GM21576 (cell line): Measurements from ENCODE around the gene GPR83.
"Not testable (repeated sequence)": the region's sequence is repeated elsewhere in the genome, so short reads cannot be mapped to it uniquely, and the experiment has no call there.

Source experiments
- ATAC-seq: cut with Tn5 transposase; IDR thresholded peaks from one replicate; pipeline ENCODE4 v1.9.1; 2021; ENCODE audit warnings: mild to moderate bottlenecking, moderate library complexity; ENCODE audit not compliant: unreplicated experiment

GPR83 gene

DNA sequence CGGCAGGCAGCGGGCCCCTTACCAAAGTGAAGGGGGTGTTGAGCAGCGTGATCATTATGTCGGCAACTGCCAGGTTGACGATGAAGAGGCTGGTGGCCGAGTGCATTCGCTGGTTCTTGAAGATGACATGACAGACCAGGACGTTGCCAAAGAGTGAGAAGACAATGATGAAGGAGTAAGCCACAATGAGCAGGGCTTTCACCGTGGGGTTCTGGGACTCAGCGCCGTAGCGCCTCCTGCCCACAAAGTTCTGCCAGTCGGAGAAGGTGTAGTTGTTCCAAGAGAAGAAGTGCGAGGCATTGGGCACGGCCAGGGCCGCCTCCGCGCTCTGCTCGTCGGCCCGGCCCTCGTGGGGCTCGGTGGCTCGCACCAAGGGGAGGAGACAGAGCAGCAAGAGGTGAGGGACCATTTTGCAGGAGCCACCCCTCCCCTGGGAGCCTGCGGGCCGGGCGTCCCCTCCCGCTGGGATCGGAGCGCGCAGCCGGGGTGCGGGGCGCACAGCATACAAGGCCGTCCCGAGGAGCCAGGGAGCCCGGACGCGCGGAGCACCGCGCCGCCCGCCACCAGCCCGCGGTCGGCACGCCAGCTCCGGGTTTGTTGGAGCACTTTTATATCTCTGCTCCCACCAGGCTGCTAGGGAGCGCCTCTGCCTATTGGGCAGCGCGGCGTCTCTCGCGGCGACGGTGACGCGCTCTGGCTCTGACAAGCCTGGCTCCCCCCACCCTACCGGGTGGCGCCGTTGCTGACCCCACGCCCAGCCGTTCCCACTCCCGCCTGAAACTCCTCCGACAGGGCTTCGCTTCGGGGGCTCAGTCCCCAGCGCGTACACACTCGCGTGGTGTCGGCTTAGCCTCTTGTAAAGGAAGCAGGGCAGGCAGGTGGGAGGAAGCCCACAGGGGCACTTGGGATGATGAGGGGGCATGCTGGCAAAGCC, at the start of gene GPR83:
Gene GPR83 (minus strand): TSS at position 581 of the 934 bp plus-strand sequence. CDS start 172 bp downstream, at position 409.
- no peak for ATAC-seq

GRCh38 chr11:94450048-94450447, 48.8 kb upstream of the GPR83 start:
- no peak for ATAC-seq

GRCh38 chr11:94449437-94449836, 48.2 kb upstream of the GPR83 start:
- no peak for ATAC-seq

- ATAC-seq, result no peak
Observed at GRCh38 chr11:94449029-94449428, 47.8 kb upstream of the GPR83 start.

DNA sequence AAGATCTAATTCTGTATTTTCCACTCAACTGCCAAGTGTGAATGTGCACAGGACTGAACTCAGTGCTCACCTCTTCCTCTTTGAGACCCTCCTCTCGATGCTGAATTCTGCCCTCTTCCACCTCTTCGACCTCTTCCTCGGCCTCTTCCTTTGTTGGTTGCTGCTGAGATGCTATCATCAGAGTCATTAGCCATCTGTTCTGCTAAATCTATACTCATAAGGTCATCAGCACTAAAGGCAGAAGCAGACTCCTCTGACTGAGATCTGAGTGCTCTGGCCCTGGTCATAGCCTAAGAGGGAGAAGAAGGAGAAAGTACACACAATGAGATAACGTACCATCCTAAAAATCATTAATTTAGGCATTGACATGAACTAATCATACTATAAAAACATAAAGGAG, 45.9 kb upstream of the GPR83 start:
- ATAC-seq, result no peak

- no peak for ATAC-seq
Observed at GRCh38 chr11:94445641-94446040, 44.4 kb upstream of the GPR83 start.

GRCh38 chr11:94433049-94433448, 31.8 kb upstream of the GPR83 start:
- no peak for ATAC-seq

DNA sequence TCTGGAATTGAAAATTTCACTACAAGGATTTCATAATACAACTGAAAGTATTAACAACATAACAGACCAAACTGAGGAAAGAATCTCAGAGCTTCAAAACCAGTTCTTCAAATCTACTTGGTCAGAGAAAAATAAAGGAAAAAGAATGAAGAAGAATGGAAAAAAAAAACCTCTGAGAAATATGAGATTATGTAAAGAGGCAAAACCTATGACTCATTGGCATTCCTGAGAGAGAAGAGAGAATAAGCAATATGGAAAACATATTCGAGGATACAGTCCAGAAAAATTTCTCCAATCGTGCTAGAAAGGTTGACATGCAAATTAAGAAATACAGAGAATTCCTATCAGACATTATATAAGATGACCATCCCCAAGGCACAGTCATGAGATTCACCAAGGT, 23.4 kb upstream of the GPR83 start:
- no peak for ATAC-seq

GRCh38 chr11:94424011-94424410, 22.8 kb upstream of the GPR83 start:
- no peak for ATAC-seq

- no peak for ATAC-seq
Observed at GRCh38 chr11:94423507-94423906, 22.3 kb upstream of the GPR83 start.

GRCh38 chr11:94418123-94418765, 17.0 kb upstream of the GPR83 start:
- no peak for ATAC-seq

DNA sequence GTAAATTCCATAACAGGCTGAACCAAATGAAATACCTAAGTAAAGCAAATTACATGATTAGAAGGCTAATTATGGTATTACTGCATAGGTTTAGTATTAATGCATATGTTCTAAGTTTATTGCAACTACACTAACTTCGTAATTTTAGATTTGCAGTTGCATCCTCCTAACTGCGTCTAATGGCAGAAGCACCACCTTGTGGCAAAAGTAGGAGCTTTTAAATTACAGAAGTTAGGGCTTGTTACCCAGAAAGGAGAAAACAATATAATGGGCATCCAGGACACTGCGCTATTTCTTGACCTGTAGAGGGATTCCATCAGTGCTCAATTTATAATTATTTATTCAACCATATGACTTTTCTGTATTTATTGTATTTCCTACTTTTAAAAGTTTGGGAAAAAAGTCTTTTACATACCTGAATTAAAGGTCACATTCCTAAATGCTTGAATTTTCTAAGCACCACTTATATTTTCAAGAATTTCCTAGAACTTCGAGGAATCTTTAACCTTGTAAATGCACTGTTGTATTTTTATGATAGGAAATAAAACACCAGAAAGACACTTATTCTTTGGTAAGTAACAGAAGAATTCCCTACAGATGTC, 16.3 kb upstream of the GPR83 start:
- ATAC-seq, result no peak

DNA sequence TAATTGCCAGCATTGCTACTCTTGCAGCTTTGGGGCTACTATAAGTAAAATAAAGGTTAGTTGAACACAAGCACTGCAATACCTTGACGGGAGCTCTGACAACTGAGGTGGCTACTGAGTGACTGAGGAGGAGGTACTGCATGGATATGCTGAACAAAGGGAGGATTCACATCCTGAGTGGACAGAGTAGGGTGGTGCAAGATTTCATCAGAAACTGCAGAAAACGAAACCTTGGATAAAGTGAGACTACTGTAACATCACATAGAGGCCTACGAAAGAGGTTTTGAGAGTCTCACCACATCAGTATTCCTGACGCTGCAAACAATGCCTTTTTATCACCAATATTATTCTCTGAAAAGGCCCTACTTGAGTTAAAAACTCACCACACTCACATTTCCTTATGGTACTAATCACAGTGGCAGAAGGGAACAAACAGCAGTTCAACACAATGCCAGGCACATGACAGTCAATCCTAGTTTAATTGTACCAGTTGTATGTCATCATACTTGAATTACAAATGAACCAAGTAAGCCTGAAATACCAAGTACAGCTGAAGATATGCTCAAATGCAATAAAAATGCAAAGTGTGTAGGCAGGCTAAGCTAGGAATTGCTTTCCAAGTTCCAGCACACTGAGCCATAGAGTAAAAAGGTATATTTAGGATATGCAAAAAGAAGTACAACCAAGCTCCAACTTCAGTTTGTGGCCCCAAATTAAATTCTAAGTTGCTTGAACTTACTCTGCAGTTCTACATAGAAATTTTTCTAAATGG, 4.0 kb upstream of the GPR83 start:
- no peak for ATAC-seq

GRCh38 chr11:94402355-94402754, 1.1 kb upstream of the GPR83 start:
- no peak for ATAC-seq

- no peak for ATAC-seq
Observed at GRCh38 chr11:94401773-94402265, 600 bp upstream of the GPR83 start.

DNA sequence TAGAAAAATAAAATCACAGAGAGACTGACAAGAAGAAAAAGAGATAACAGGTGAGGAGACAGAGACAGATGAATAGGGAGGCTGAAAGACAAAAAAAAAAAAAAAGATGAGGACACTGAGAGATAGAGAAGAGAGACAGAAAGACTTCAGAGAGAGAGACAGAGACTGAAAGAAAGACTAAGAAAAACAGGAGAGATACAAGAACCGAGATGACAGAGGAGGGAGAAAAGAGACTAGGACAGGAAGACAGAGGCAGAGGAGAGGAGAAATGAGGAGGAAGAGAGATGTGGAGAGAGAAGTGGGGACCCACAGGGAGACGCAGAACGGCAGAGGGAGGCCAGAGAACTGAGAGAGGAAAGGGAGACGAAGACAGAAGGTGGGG, 771 bp downstream of the GPR83 start:
- no peak for ATAC-seq

DNA sequence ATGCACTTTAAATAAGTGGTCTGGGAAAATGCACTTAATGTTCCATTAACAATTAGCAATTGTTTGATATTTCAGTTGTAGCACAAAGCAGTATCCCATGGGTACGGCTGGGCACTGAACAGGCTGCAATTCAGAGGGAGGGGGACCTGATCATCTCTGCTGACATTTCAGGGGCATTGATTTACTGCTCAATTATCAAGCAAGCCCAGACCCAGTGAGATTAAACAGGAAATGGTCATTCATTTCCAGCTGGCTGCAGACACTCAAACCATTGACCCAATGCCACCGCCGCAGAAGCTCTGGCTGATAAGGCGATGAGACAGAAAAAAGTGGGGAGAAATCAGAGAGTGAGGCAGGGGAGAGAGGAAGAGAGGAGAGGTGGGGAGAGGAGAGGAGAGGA, 1.2 kb downstream of the GPR83 start:
- ATAC-seq, result no peak

DNA sequence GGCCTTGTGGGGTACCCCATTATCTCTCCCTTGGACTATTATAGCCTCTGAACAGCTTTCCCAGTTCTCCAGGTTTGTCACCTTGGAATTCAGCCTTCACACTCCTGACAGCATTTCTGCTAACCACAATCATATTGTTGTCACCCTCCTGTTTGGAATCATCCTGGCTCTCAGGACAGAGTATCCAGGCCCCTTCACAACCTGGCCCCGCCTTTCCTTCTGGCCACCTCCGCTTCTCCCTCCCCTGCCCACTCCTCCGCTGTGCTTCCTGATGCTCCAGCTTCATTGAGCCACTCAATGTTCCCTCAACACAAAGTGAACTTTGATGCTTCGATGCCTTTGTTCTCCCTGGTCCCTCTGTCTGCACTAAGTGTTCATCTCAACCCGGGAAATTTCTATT, 3.1 kb downstream of the GPR83 start:
- ATAC-seq, result no peak

- no peak for ATAC-seq
Observed at GRCh38 chr11:94396282-94396681, 4.9 kb downstream of the GPR83 start.

DNA sequence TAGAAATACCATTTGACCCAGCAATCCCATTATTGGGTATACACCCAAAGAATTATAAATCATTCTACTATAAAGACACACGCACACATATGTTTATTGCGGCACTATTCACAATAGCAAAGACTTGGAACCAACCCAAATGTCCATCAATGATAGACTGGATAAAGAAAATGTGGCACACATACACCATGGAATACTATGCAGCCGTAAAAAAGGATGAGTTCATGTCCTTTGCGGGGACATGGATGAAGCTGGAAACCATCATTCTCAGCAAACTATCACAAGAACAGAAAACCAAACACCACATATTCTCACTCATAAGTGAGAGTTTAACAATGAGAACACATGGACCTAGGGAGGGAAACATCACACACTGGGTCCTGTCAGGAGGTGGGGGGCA, 9.3 kb downstream of the GPR83 start:
- not testable (repeated sequence) for ATAC-seq

DNA sequence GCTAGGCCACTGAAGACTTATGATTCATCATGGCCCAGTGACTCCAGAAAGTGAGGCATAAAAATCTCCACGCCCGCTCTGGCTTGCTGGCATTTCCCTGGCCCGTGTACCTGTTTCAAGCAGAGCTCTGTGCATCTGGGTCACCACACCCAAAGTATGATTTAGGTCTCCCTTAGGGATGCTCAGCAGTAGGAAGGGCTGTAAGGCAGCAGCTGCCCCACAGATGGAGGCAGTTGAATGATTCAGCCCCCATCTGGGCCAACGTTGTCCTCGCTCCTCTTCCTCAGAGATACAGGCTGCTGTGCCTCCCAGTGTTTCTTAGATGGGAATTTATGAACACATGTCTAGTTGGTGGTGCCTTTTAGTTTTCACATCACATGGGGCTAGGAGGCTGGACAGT, 21.6 kb downstream of the GPR83 start:
- no peak for ATAC-seq
